Hematopoietic multipotent progenitor cell (in vitro differentiated cells): ENCODE data around the gene SYNDIG1. TPM values are rescaled to one million over a fixed set of nuclear protein-coding genes. Genes with fewer than 3 reads are reported as not detected.

Experiments
- DNase-seq, 3 donors: peaks; one replicate each; pipeline ENCODE4 v3.0.0-alpha.2; 2011 to 2015; ENCODE audit warnings: low read depth in 2 of 3, low spot score in 2 of 3
- total RNA-seq: library from RNA; depleted of rRNA; stranded (reverse); fragments of >200 nt; gene quantifications from one replicate; pipeline ENCODE4 v1.2.3, GENCODE V29; 2012

SYNDIG1 gene
- total RNA-seq, 1 donor = under 0.01 TPM

GRCh38 chr20:24518515-24518914, 49.1 kb downstream of the SYNDIG1 start:
- DNase-seq = no peak

- DNase-seq = no peak
Measured at GRCh38 chr20:24519476-24519875, 50.0 kb downstream of the SYNDIG1 start.

GRCh38 chr20:24521032-24521431, 51.6 kb downstream of the SYNDIG1 start:
- DNase-seq = no peak

GRCh38 chr20:24522452-24523330, 53.3 kb downstream of the SYNDIG1 start:
- DNase-seq = no peak

- DNase-seq = no peak
Measured at GRCh38 chr20:24523661-24524060, 54.2 kb downstream of the SYNDIG1 start.

GRCh38 chr20:24528583-24529368, 59.3 kb downstream of the SYNDIG1 start:
- DNase-seq = no peak

- DNase-seq = no peak
Measured at GRCh38 chr20:24529369-24529719, 59.9 kb downstream of the SYNDIG1 start.

- peak in 2 of 3 donors; percentile 44 to 71 for DNase-seq
Measured at GRCh38 chr20:24530131-24530680, 60.8 kb downstream of the SYNDIG1 start.

GRCh38 chr20:24531202-24531601, 61.8 kb downstream of the SYNDIG1 start:
- no peak for DNase-seq

GRCh38 chr20:24531631-24532419, 62.4 kb downstream of the SYNDIG1 start:
- DNase-seq = no peak

- DNase-seq = no peak
Measured at GRCh38 chr20:24533449-24533848, 64.0 kb downstream of the SYNDIG1 start.

GRCh38 chr20:24534282-24534681, 64.9 kb downstream of the SYNDIG1 start:
- no peak for DNase-seq

GRCh38 chr20:24535941-24536730, 66.7 kb downstream of the SYNDIG1 start:
- no peak for DNase-seq

- no peak for DNase-seq
Measured at GRCh38 chr20:24537210-24537609, 67.8 kb downstream of the SYNDIG1 start.

GRCh38 chr20:24542721-24543120, 73.3 kb downstream of the SYNDIG1 start:
- no peak for DNase-seq

GRCh38 chr20:24543168-24543567, 73.7 kb downstream of the SYNDIG1 start:
- DNase-seq = no peak

- no peak for DNase-seq
Measured at GRCh38 chr20:24543741-24544140, 74.3 kb downstream of the SYNDIG1 start.

- DNase-seq = no peak
Measured at GRCh38 chr20:24544371-24544770, 74.9 kb downstream of the SYNDIG1 start.

GRCh38 chr20:24545168-24545567, 75.7 kb downstream of the SYNDIG1 start:
- no peak for DNase-seq
